ENCODE data around the gene KCNQ4.

KCNQ4 gene

DNA sequence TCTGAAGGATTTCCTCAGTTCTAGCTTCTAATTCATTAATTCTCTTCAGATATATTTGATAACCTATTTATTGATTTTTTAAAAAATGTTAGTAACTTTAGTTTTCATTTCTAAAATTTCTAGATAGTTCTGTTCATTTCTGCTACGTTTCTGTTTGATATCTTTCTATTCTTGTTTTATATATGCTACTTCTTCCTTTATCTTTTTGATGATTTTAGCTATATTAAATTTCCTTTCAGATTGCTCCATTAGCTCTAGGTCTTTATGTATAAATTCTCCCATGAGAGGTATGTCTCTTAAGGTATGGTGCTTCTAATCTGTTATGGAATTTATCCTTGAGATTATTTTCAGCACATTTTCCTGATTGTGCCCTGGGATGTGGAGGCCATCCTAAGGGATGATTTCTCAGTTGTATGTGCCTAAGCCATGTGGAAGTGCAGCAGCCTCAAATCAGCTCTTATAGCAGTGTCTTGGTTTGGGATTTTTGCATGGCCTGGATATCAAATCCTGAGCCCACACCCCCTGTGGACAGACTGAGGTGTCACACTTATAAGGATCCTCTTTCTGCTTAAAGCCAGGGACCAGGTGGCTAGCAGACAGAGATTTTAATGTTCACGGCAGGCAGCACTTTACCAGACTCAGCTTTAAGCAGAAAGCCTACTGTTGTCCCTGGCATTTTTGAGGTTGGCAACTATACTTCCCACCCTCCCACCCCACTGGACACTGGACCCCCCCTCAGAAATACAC lies 6.2 kb upstream of the KCNQ4 start:
- DNase-seq (ENCODE audit: low read depth) = no peak

DNA sequence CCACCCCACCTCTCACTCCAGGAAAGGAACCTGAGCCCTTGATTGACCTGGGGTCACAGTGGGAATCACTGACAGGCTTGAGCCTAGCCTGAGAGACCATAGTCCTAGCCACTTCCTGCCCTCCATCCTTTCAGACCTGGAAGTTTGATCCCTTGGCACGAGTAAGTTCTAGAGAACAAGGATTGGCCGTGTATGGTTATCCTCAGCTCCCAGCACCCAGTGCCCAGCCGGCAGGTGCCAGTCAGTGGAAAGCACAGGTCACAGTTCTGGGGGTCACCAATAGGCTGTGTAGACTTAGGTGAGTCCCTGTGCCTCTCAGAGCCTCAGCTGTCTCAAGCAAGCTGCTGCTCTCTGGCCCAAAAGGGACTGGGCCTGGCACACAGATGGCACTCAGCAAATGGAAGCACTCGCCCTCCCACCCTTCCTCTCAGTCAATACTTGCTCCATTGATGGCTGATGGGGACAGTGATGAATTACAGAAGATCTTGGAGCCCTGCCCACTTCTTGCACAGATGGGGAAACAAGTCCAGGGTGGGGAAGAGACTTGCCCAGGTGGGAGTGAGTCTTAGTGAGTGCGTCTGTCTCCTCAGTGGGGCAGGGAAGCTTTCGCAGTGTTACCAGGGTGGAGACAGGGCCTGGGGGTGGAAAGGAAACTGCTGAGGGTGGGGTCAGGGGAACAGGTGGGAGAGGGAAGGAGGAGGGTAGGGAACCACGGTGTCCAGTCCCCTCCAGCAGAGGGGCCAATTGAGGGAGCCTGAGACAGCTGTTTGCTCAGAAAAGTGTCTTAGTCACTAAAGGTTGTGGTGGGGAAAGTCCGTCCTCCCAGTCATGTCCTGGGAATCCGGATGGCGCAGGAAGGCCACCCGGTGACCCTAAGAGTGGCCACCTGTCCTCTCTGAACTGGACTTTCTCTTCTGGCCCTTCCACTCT lies 2.6 kb upstream of the KCNQ4 start:
- DNase-seq (ENCODE audit: low read depth) = no peak

DNA sequence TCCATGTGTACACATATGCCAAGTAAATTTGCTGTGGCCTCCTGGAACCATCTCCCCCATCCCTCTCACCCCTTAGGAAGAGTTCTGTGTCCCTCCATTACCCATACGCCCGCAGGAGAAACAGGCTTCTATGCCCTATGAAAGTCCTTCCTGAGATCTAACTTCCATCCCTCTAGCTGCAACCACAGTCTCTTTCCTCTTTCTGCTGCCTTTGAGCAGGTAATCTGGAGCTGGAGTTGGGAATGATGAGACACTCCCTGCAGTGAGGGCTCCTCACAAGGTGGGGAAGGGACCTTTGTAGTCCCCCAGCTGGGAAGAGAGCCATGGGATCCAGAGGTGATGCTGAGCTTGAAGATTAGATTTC lies 2.0 kb upstream of the KCNQ4 start:
- no peak for DNase-seq (ENCODE audit: low read depth)

DNA sequence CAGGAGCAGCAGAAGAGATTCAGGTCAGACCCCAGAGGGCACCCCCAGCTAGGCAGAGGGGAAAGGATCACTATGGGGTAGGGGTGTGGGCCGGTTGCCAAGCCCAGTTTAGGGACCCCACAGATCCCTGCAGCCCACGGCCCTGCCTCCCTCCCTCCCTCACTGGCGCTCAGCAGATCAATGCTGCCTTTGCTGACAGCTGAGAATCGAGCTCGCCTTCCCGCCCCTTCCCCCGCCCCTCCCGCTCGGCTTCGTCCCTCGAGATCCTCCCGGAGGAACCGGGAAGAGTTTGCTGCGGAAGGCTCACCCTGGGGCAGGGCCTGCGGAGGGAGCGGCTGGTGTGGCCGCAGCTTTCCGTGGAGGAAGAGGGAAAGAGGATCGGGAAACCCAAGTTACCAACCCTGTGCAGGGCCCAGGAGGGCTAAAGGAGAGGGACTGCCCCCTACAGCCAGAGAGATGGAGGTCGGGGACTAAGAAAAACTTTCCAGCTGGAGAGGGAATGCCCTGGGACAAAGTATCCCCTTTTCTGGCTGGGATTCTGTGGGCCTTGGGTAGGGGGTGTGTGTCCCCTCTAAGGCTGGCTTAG lies 1.1 kb upstream of the KCNQ4 start:
- DNase-seq (ENCODE audit: low read depth) = no peak

DNA sequence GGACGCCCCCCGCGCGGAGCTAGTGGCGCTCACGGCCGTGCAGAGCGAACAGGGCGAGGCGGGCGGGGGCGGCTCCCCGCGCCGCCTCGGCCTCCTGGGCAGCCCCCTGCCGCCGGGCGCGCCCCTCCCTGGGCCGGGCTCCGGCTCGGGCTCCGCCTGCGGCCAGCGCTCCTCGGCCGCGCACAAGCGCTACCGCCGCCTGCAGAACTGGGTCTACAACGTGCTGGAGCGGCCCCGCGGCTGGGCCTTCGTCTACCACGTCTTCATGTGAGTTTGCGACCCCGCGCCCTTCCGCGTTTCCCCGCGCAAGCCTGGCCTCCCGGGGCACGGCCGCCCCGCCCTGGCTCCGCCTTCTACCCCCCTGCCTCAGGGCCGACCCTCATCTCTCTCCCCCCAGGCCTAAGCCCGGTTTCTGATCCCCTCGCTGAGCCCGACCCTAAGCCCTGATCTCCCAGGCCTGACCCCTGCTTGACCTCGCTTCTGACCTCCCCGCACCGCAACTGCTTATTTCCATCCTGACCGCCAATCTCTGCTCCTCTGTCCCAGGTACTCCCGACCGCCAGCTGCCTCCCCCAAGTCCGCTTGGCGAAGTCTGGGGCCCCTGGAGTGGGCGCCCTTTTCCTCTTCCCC lies 669 bp downstream of the KCNQ4 start:
- no peak for DNase-seq (ENCODE audit: low read depth)

DNA sequence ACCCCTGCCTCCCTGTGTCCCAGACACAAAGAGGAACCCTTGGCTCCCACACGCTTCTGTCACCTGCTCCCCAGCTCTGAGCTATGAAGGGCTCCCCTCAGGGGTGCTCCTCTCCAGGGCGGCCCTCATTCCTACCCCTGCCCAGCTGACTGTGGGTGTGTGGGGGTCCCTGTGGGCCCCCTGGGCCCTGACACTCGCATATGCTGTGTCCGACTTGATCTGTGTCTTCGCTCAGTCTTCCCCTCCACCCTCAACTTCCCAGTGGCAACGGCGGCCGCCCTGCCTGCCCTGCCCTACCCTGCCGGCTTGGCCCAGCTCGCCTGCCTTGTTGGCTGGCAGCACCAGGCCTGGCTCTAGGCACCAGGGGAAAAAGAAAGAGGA lies 1.2 kb downstream of the KCNQ4 start:
- DNase-seq (ENCODE audit: low read depth) = no peak

DNA sequence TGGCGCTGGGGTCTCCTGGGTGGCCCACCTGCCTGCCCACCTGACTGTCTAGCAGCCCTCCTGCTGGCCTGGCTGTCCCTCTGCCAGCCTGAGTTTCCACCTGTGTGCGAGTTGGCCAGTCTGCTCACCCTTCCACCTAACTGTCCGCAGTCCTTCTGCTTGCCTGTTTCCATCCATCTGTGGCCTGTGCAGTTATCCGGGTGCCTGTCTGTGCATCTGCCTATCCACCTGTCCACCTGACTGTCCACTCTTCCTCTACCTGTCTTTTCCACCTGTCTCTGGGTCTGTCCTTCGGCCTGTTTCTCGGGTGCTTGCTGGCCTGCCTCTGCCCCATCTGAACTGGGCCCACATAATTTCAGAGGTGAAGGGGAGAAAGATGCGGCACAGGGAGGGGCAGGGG lies 1.9 kb downstream of the KCNQ4 start:
- no peak for DNase-seq (ENCODE audit: low read depth)

DNA sequence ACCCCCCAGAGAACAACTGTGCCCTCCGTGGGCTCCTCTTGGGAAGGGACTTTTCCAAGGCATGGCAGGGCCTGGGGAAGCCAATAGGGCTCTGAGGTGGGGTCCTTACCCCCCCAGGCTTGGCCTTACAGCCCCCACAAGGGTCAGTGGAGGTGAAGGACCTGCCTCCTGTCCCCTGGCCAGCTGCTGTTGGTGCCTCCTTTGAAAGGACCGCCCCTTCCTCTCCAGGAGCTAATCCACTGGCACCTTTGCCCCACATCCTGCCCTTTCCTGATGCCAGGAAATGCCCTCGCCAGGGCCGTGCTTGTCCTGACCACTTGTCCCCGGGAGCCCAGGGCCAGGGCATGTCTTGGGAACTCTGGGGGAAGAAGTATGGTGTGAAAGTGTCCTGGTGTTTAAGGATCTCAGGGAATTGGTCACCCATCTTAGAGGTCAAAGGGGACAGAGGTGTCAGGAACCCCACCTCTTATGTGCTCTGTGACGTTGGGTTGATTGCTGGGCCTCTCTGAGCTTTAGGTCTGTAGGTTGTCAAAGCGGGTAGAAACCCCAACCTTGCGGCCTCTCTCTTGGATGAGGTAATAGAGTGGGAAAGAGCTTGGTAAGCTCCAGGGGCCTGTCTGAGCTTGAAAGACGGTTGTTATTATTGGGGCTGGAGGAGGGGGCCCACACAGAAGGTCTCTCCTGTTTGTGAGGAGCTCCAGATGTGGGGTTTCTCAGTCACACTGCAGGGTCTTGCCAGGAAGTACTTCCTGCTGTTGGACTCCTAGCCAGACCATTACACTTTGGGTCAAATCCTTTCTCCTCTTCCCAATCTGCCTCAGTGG lies 2.8 kb downstream of the KCNQ4 start:
- no peak for DNase-seq (ENCODE audit: low read depth)

DNA sequence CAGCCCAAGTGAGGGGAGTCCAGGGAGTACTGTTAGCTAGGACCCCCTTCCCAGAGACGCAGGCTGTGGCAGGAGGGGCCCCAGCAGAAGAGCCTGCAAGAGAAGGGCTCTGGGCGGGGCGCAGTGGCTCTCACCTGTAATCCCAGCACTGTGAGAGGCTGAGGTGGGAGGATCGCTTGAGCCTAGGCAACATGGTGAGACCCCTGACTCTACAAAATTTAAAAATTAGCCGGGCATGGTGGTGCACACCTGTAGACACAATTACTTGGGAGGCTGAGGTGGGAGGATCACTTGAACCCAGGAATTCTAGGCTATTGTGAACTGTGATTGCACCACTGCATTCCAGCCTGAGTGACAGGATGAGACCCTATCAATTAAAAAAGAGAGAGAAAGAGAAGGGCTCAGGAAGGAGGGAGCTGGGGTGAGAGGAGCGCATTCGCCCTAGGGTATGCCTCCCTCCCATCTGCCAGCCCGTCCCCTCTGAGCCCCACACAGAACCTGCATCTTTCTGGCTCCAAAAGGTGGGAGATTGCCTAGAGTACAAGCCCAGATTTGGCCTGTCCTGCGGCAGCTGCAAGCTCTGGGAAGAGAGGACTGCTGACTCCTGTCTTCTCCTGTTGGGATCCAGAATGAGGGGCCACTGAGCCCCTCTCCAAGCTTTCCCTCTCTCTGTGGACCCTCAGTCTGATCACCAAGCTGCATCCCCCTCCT lies 3.6 kb downstream of the KCNQ4 start:
- no peak for DNase-seq (ENCODE audit: low read depth)

DNA sequence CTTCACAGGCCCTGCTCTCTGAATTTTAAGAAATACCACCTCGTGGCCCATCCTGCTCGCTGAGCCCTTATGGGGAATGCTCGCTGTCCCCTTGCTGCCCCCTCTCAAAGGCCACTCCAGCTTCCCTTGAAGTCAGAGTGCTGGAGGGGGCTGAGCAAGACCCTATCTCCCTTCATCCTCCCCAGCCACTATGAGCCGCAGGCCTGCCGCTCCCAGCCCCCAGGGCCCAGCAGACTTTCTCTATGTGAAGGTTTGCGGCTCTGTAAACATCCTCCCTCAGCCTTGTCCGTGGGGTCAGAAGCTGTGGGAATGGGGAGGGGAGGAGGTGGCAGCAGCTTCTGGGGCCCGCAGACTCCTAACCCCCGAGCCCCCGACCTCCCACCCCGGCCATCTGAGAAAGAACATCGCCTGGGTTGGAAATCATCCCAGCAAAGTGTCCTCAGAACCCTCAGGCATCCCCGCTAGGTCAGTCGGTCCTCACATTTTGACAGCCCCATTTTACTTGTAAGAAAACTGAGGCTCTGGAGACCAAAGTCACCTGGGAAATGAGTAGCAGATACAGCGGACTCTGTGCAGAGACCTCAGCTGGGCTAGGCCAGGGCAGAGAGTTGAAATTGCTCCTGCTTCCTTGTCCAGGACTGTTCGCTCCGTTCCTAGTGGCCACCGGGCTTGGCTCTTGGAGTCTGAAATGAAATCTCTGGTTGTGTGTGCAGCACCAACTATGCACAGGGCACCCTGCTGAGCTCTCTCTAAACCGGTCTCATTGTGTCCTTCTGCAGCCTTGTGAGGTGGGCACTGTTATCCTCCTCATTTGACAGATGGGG lies 4.4 kb downstream of the KCNQ4 start:
- DNase-seq (ENCODE audit: low read depth) = no peak

DNA sequence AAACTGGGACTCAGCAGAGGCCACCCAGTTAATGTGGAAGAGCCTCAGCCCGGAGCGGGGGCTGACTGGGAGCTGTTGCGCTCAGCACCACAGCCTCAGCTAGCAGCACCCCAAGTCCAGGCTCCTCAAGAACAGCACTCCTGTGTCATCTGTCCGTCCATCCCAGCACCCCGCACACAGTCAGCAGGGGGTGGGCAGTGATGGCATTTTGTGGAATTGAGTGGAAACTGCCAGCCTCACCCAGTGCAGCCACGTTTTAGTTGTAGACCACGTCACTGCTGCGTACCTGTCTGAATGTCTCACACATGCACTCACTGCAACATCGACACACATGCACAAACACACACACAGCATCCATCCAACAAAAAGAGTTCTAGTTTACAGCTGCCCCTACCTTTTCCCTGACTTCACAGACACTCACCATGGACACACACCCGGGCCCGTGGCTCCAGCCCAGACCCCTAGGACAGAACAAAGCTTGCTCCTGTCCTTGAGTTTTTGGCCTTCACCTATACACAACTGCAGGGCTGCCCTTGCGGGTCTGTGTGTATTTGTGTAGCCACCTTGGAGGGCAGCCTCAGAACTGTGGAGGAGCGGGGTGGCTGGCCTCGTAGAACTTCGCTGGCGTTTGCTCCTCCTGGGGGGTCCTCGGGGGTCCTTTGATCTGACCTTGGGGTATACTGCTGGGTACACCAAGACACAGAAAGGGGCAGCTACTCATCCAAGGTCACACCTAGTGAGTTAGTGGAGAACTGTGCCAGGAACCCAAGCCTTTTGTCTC lies 5.2 kb downstream of the KCNQ4 start:
- no peak for DNase-seq (ENCODE audit: low read depth)

DNA sequence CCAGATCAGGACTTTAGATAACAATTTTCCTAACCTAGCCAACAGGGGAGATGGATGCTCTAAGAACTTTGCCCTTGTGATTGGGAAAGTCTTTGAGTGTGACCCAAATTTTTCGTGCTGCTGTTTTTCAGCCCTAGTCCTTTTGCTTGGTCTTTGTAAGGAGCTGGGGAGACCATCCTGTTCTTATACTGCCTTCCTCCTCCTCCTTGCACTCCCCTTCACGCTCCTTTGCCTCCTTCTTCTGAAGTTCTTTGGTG lies 5.7 kb downstream of the KCNQ4 start:
- no peak for DNase-seq (ENCODE audit: low read depth)

DNA sequence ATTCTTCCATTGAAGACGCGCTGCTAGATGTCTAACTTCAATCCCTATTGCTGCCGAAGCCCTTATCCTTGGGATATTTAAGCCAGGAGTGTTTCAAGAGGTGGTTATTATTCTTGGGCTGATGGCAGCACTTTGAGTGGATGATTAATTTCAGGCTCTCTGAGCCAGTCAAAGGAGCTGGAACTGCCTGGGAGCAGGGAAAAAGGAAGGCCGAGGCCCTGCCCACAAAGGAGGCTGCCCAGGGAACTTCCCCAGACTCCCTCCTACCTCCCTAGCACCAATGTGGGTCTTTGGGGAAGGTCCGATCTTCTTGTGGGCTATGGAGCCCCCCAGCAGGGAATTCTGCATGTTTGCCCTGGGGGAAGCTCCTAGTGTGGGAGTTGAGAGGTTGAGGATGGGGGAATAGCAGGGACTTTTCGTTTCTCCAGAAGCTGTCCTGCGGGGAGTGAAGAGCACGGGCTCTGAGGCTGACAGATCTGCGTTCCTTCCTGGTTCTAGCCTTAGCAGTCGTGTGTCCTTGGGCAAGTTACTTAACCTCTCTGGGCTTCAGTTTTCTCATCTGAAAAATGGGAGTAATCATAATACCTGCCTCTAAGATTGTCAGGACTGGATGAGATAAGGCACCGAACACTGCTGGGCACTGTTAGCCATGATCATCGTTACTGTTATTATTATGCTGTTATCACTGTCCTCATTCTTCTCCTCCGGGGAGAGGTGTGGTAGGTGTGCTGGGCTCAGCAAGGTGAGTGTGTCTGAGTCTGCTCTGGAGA lies 6.3 kb downstream of the KCNQ4 start:
- DNase-seq (ENCODE audit: low read depth) = no peak

DNA sequence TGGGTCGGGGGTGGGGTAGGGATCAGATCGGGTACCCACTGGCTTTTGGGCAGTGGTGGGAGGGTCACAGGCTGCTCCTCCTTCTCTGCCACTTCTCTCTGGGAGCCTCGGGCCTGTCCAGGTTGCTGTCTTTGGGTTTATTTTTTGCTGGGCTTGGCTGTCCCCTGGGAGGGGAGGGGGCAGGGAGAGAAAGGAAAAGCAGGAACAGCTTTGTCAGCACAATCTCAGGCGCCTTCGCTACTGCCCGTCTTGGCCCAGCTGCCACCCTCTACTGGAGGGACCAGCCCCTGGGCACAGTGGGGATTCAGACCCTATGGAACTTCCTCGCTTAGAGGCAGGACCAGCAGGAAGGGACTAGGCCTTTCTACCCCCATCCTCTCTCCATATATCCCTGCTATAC lies 8.4 kb downstream of the KCNQ4 start:
- no peak for DNase-seq (ENCODE audit: low read depth)

DNA sequence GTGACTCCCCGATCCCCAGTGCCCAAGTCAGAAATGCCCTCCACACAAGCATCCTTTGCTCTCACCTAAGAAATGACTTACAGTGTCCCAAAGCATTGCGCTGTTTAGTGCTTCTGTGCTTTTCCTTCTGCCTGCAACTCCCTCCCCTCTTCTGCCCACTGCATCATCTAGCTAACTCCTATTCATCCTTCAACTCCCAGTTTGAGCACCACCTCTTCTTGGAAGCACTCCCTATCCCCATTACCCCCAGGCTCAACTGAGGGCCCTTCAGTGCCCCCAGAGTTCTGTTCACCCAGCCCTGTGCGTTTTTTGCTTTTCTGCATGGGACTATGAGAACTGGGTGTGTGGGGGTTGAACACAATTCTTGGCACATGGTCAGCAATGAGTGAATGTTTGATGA lies 10.0 kb downstream of the KCNQ4 start:
- no peak for DNase-seq (ENCODE audit: low read depth)

DNA sequence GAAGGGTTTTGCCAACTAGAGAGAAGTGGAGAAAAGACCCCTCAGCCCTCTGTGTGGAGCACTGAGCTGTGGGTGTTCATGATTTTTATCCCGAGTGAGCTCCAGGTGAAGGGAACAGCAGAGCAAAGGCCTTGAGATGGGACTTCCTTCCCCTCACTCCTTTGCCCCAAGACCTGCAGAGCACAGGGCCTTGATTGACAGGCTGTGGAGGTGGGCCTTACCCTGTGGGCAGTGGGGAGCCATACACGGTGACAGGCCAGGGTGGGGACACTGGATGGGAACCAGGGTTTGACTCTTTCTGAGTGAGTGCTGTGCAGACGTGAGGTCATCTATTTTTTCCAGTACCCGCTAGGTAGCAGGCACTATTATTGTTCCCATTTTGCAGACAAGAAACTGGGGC lies 10.5 kb downstream of the KCNQ4 start:
- DNase-seq (ENCODE audit: low read depth) = no peak

DNA sequence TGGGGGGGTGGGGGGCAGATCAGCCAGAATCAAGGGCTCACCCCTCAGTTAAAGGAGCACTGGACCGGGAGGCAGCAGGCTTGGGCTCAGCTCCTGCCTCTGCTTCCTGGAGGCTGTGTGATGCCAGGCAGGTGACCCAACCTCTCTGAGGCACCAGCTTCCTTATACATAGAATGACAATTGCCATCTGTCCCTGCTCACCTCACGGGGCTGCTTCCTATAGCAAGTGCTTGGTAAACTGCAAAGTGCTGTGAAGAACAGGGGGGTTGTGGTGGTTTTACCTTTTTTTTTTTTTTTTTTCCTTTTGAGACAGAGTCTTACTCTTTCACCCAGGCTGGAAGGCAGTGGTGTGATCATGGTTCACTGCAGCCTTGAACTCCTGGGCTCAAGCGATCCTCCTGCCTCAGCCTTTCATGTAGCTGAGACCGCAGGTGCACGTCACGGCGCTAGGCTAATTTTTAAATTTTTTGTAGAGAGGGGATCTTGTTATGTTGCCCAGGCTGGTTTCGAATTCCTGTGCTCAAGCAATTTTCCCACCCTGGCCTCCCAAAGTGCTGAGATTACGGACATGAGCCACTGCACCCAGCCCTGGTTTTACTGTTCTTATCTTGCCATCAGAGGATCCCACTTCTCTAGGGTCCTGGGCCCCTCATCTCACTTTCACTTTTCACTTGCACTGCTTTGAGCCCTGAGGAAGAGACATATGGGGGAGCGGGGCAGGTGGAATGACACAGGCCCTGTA lies 11.6 kb downstream of the KCNQ4 start:
- no peak for DNase-seq (ENCODE audit: low read depth)
